Spleen (tissue), 11 donors: ENCODE data around the gene KLF12. TPM values are rescaled to one million over a fixed set of nuclear protein-coding genes. Genes with fewer than 3 reads are reported as not detected.

Source experiments
- DNase-seq: peaks from one replicate; pipeline ENCODE4 v3.0.0-alpha.2; 2020
- H3K27ac ChIP-seq, 8 donors: fragments of 200-600 bp; sonication (generic) in 7 of 8; 1 replicate in 4 of 8; 2 replicates in 4 of 8; pipeline versions ENCODE4 v1.5.0 to v1.8.0; 2016 to 2021; ENCODE audit warnings: inconsistent platforms in 4 of 8, mild to moderate bottlenecking in 4 of 8, moderate library complexity in 1 of 8
- H3K27me3 ChIP-seq, 7 donors: fragments of 200-600 bp; sonication (generic) in 6 of 7; replicated peaks in 1 of 7; 1 replicate in 4 of 7; 2 replicates in 3 of 7; pipeline versions ENCODE4 v1.5.0 to v1.8.0; 2016 to 2021; ENCODE audit warnings: inconsistent platforms in 3 of 7, mild to moderate bottlenecking in 1 of 7
- H3K36me3 ChIP-seq, 6 donors: fragments of 200-600 bp; sonication (generic) in 5 of 6; 1 replicate in 4 of 6; 2 replicates in 2 of 6; pipeline versions ENCODE4 v1.5.0 to v1.8.0; 2016 to 2021; ENCODE audit warnings: inconsistent platforms in 2 of 6
- H3K4me1 ChIP-seq, 6 donors: fragments of 200-600 bp; sonication (generic) in 5 of 6; 1 replicate in 3 of 6; 2 replicates in 3 of 6; pipeline versions ENCODE4 v1.5.0 to v1.8.0; 2016 to 2021; ENCODE audit warnings: inconsistent platforms in 3 of 6
- H3K4me3 ChIP-seq, 8 donors: fragments of 200-600 bp; sonication (generic) in 7 of 8; 1 replicate in 4 of 8; 2 replicates in 4 of 8; pipeline versions ENCODE4 v1.5.0 to v1.8.0; 2016 to 2021; ENCODE audit warnings: inconsistent platforms in 4 of 8, mild to moderate bottlenecking in 4 of 8, moderate library complexity in 2 of 8
- H3K9me3 ChIP-seq, 8 donors: fragments of 200-600 bp; sonication (generic) in 7 of 8; 1 replicate in 4 of 8; 2 replicates in 4 of 8; pipeline versions ENCODE4 v1.5.0 to v1.8.0; 2016 to 2021; ENCODE audit warnings: inconsistent platforms in 4 of 8
- CTCF ChIP-seq, 11 experiments: fragments of 200-600 bp in 7 of 11; fragments of 450-650 bp in 4 of 11; sonication (generic) in 4 of 11; IDR thresholded peaks in 8 of 11; conservative IDR thresholded peaks in 3 of 11; 1 replicate in 7 of 11; 2 replicates in 4 of 11; pipeline versions ENCODE4 v1.4.0 to v1.8.0; 2016 to 2021; ENCODE audit warnings: antibody characterized with exemption in 11 of 11, inconsistent platforms in 4 of 11, mild to moderate bottlenecking in 1 of 11
- POLR2A ChIP-seq, 3 donors: fragments of 450-650 bp; IDR thresholded peaks; one replicate each; pipeline ENCODE4 v1.5.1; 2017; ENCODE audit warnings: antibody characterized with exemption in 3 of 3, mild to moderate bottlenecking in 1 of 3
- POLR2AphosphoS5 ChIP-seq, 3 donors: sonication (generic); formaldehyde crosslinking; IDR thresholded peaks; one replicate each; pipeline ENCODE4 v1.5.1; 2017; ENCODE audit warnings: antibody characterized with exemption in 3 of 3
- WGBS, 5 donors: extraction: QIAGEN DNeasy Blood & Tissue Kit in 3 of 5; methylation state at CpG; one replicate each; pipeline versions ENCODE4 v1.1.5 to v1.1.7; 2013 to 2018; 5-methylcytosine and 5-hydroxymethylcytosine counted together
- intact Hi-C: fragments of 100-400 bp; cut with DNase I; formaldehyde crosslinking; loops from one replicate; pipeline ENCODE4 v1.15.0; 2023; ENCODE audit warnings: low total_unique reads
- polyA plus RNA-seq, 3 donors: library from polyadenylated mRNA; stranded (reverse); fragments of 200-250 nt; gene quantifications; one replicate each; pipeline ENCODE4 v1.2.1, GENCODE V29; 2013
- total RNA-seq, 7 donors: library from RNA; depleted of rRNA in 3 of 7; stranded (reverse); fragments of >200 nt in 3 of 7; fragmentation: NEBNext Ultra II Directional in 4 of 7; extraction: Animal tissue kit (Norgen Biotek cat#: 25700) in 4 of 7; gene quantifications; one replicate each; pipeline versions ENCODE4 v1.1.0 to v1.2.1, GENCODE V29; 2016 to 2021
- donor health status: healthy with polysubstance abuse.
- donor health status: DM: no; HTN: no; CAD: no; lungs with moderate emphysema.
- donor health status: DM: no; HTN: no; CAD: no.
- donor health status: Bipolar disorder and iron deficiency.
- donor health status: healthy.
- donor health status: DM: no; HTN: no; CAD: no.
- donor health status: DM: yes; HTN: yes; CAD: no.

Gene KLF12
- total and polyA plus RNA-seq, 10 donors = 3.8 to 46.0 (median 29.8) TPM

- TF ChIP-seq POLR2AphosphoS5 (IDR thresholded peaks at IDR 0.05) (no peak), CTCF (IDR thresholded peaks at IDR 0.05 in 8 of 11, conservative IDR thresholded peaks at IDR 0.05 in 3 of 11) (no peak), POLR2A (IDR thresholded peaks at IDR 0.05) (no peak)
- intact Hi-C loops = no loop called here
- Histone ChIP-seq H3K27ac (no peak overlapping the region), H3K36me3 (no peaks in the 10 kb centered on the region), H3K4me1 (no peaks in the 10 kb centered on the region), H3K9me3 (no peaks in the 10 kb centered on the region), H3K27me3 (no peaks in the 10 kb centered on the region), H3K4me3 (no peak overlapping the region)
- no peak for DNase-seq
- 68 to 82% (median 76%) methylated on average over 2 of the region's 2 CpGs for WGBS, 5 donors
Observed at GRCh38 chr13:74145249-74145975, 11.2 kb upstream of the KLF12 start.

GRCh38 chr13:74144269-74144668, 10.1 kb upstream of the KLF12 start:
- Histone ChIP-seq H3K27me3 (no peaks in the 10 kb centered on the region), H3K4me3 (no peak overlapping the region), H3K9me3 (no peaks in the 10 kb centered on the region), H3K4me1 (no peaks in the 10 kb centered on the region), H3K27ac (no peak overlapping the region), H3K36me3 (no peaks in the 10 kb centered on the region)
- 75 to 82% (median 79%) methylated on average over 3 of the region's 3 CpGs for WGBS, 5 donors
- intact Hi-C loops = no loop called here
- TF ChIP-seq CTCF (IDR thresholded peaks at IDR 0.05 in 8 of 11, conservative IDR thresholded peaks at IDR 0.05 in 3 of 11) (no peak), POLR2A (IDR thresholded peaks at IDR 0.05) (no peak), POLR2AphosphoS5 (IDR thresholded peaks at IDR 0.05) (no peak)
- DNase-seq = no peak

GRCh38 chr13:74142257-74142656, 8.1 kb upstream of the KLF12 start:
- no peak for DNase-seq
- whole genome bisulfite sequencing, 5 donors = 83 to 95% (median 90%) methylated on average over 1 of the region's 1 CpG
- TF ChIP-seq POLR2A (IDR thresholded peaks at IDR 0.05) = no peak
- TF ChIP-seq CTCF (IDR thresholded peaks at IDR 0.05 in 8 of 11, conservative IDR thresholded peaks at IDR 0.05 in 3 of 11) = no peak
- no peak for TF ChIP-seq POLR2AphosphoS5 (IDR thresholded peaks at IDR 0.05)
- Histone ChIP-seq H3K27me3 (no peaks in the 10 kb centered on the region), H3K4me1 (no peaks in the 10 kb centered on the region), H3K36me3 (no peaks in the 10 kb centered on the region), H3K27ac (no peak overlapping the region), H3K9me3 (no peaks in the 10 kb centered on the region), H3K4me3 (no peak overlapping the region)
- intact Hi-C loops = no loop called here

GRCh38 chr13:74138241-74138640, 4.0 kb upstream of the KLF12 start:
- Histone ChIP-seq H3K36me3 (no peaks in the 10 kb centered on the region), H3K27ac (no peak overlapping the region), H3K4me3 (no peak overlapping the region), H3K9me3 (no peaks in the 10 kb centered on the region), H3K27me3 (peaks cover 0 to 19% (median 0%) of the 10 kb centered on the region in 7 donors), H3K4me1 (peaks cover 3 to 26% (median 12%) of the 10 kb centered on the region in 6 donors)
- 75 to 96% (median 92%) methylated on average over 3 of the region's 3 CpGs for WGBS, 5 donors
- no peak for DNase-seq
- intact Hi-C loops = loop anchor here (10.0 kb wide), 1 partner anchor 147 kb away; no protein-coding TSS in a partner anchor
- TF ChIP-seq POLR2A (IDR thresholded peaks at IDR 0.05) (no peak), POLR2AphosphoS5 (IDR thresholded peaks at IDR 0.05) (no peak), CTCF (IDR thresholded peaks at IDR 0.05 in 8 of 11, conservative IDR thresholded peaks at IDR 0.05 in 3 of 11) (no peak)
